NCI-H1105 treated with DMSO at 0.1 percent for 48 hours (cell line): Measurements from ENCODE around the gene LZTS2.

ENCODE experiments used
- DNase-seq: peaks from one replicate; lab custom pipeline; 2025; lab: John Stamatoyannopoulos, UW

Gene LZTS2

DNA sequence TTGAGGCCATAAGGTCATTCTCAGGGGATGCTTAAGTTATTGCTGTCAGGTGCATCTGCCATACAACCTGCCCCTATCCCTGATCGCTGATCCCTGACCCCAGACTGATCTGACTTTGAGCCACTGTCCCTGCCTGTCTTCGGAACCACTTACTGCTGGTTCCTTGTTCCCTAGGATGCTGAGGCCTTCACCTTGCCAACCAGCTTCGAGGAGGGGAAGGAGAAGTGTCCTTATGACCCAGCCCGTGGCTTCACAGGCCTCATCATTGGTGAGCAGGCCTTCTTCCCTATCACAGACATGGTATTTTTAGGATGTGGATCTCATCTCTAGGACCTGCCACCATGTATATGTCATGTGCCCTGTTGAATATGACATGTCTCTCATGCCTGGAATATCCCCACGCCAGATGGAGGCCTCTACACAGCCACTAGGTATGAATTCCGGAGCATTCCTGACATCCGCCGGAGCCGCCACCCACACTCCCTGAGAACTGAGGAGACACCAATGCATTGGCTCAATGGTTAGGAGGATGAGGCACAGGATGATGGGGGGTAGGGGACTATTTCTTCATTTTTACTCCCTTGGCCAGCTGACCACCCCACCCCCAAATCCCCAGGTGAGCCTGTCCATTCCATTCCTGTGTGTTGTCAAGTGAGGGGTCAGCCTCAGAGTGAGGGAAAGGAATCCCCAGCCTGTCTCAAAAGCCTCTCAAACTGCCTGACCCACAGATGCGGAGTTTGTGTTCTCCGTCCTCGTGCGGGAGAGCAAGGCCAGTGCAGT lies 21.3 kb upstream of the LZTS2 start:
- no peak for DNase-seq

DNA sequence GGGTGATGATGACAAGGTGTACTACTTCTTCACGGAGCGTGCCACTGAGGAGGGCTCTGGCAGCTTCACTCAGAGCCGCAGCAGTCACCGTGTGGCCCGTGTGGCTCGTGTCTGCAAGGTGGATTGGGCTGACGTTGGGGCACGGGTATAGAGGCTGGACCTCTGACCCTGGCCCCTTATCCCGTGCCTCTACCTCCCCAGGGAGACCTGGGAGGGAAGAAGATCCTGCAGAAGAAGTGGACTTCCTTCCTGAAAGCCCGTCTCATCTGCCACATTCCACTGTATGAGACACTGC lies 20.8 kb upstream of the LZTS2 start:
- no peak for DNase-seq

DNA sequence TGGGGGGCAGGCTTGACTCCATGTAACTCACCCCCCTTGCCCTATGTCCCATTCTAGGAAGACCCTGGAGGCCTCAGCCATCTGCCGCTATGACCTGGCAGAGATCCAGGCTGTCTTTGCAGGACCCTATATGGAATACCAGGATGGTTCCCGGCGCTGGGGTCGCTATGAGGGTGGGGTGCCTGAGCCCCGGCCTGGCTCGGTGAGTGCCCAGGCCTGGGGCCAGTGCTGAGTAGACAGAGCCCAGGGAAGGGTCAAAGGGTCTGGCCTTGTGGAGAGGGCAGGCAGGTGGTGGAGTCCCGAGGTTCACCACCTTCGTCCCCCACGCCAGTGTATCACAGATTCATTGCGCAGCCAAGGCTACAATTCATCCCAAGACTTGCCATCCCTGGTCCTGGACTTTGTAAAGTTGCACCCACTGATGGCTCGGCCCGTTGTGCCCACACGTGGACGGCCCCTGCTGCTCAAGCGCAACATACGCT lies 19.8 kb upstream of the LZTS2 start:
- DNase-seq, result no peak

DNA sequence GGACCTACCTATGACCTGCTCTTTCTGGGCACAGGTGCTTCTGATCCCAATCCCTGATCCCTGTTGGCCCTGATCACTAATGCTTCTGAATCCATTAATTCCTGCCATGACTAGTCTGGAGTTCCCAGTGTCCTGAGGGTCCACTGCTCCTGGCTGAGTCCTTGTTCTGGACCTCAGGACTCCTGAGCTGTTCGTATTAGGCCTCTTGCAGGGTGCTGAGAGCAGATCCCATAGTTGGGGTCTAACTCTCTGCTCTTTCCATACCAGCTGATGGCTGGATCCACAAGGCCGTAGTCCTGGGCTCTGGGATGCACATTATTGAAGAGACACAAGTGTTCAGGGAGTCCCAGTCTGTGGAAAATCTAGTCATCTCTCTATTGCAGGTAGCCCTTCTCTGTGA lies 19.3 kb upstream of the LZTS2 start:
- no peak for DNase-seq

DNA sequence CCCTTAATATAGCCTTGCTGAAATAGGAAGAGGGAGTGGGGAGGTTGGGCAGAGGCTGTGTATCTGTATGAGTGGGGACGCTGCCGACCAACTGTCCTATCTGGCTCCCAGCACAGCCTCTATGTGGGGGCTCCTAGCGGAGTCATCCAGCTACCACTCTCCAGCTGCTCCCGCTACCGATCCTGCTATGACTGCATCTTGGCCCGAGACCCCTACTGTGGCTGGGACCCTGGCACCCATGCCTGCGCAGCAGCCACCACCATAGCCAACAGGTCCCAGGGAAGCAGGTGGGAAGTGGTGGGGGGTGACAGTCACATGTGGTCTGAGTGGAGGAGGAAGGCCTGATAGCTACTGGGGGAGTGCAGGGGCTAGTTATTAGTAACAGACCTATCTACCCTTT lies 18.9 kb upstream of the LZTS2 start:
- no peak for DNase-seq

DNA sequence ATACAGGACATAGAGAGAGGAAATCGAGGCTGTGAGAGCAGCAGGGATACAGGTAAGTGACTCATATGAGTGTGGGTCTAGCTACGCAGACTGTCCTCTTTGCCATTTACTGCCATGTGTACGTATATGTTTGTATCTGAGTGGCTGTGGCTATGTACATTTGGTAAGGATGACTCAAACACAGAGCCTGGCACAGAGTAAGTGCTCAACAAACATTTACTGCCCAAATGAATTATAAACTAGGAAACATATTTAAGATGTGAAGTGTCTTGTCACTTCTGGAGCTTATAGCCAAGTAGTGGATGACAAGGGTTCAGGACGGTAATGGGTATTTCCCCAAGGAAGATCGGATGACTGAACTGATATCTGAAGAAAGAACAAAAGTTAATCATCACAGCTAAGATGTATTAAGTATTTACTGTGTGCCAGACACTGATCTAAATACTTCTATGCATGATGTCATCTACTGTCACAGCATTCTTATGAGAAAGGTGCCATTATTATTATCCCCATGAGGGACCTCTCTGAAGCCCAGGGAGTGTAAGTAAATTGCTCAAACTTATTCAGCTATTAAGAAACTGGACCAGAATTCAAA lies 18.3 kb upstream of the LZTS2 start:
- no peak for DNase-seq

DNA sequence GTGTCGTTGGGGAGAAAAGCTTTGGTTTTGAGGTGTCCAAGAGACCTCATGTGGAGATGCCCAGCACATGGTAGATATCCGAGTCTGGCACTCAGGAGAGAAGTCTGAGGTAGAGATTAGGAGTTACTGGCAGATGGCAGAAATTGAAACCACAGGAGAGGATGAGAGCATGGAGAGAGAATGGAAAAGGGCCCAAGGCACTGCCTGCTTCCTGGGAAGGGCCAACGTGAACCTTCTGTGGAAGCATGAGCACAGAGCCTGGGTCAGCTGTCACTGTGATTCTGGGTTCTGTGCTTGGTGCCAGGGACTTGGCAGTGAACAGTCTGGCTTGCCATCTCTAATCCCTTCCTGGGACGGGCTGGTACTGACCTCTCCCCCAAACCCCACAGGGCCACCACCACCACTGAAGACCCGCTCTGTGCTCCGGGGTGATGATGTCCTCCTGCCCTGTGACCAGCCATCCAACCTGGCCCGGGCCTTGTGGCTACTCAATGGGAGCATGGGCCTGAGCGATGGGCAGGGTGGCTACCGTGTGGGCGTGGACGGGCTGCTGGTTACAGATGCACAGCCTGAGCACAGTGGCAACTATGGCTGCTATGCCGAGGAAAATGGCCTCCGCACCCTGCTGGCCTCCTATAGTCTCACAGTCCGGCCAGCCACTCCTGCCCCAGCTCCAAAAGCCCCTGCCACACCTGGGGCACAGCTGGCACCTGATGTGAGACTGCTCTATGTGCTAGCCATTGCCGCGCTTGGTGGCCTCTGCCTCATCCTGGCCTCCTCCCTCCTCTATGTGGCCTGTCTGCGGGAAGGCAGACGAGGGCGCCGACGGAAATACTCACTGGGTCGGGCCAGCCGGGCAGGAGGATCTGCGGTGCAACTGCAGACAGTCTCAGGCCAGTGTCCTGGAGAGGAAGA lies 16.4 kb upstream of the LZTS2 start:
- DNase-seq, result no peak

DNA sequence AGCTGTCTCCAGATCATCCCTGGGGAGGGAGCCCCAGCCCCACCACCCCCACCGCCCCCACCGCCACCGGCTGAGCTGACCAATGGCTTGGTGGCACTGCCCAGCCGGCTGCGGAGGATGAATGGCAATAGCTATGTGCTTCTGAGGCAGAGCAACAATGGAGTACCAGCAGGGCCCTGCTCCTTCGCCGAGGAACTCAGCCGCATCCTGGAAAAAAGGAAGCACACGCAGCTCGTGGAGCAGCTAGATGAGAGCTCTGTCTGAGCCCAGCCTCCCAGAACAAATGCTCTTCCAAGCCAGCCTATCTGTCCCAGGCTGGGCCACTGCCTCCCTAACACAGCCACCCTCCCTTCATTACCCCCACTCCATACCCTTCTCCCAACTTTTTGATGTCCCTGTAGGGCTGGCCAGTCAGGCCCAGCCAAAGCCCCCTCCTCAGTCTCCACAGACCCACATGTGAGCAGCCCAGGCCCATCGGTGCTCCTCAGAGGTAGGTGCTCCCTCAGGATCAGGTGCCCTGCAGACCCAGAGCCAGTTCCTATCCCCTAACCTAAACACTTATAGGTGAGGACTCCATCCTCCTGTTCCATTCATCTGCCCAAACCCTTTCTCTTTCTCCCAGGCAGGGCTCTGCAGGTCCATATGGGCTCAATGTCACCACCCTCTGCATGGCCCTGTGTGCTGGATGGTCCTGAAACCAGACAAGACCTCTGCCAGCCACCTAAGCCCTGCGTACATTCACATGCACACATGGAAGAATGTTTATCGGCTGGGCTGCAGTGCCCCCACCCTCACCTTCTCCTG lies 15.5 kb upstream of the LZTS2 start:
- DNase-seq, result no peak

DNA sequence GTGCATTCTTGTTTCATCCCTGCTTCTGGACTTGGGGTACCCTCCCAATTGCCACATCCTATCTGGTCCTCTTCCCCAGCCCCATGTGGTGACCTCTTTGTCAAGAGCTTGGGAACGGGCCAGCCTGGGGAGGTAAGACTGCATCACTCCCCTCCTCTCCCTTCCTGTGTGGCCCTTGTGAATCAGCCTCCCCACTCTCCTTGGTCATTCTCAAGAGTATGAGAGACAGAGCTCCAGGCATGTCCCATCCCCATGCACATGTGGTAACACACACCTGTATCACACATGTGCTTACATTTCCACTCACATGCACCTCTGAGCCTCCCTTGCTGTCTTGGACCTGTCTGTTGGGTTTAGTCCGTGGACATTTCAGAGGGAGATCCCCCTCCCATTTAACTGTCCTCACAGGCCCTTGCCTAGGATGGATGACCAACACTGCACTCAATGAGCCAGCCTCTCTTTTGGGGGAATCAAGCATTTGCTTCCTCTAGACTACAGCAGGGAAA lies 14.9 kb upstream of the LZTS2 start:
- DNase-seq, result no peak

DNA sequence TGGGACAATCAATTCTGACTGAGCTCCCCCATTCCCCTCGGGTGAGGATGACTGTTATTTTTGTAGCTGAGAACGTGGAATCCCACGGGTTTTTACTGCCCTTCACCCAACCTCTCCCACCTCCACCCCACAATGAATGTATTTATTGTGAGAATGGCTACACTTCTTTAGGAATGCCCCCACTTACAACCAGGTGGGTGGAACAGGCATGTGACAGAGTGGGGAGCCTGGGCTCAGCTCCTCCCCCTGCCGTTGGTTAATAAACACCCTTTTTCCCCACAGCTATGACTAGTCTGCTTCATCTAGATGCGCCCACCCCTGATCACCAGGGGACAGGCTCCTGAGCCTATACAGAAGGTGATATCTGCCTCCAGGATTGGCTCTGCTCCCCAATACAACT lies 14.3 kb upstream of the LZTS2 start:
- no peak for DNase-seq

DNA sequence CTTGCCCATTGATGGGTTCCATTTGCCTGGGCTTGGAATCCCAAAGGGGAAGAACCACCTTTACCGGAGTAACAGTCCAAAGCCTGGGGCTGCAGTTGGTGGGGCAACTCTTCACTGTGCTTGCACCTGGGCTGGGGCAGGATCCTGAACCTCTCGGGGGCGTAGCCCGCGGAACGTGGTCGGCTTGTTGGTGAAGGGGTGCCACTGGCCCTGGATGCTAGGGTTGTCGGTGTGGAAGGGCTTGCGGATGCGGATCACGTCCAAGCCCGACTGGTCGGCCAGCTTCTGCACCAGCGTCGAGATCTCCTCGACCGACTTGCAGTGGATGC lies 13.0 kb upstream of the LZTS2 start:
- no peak for DNase-seq

DNA sequence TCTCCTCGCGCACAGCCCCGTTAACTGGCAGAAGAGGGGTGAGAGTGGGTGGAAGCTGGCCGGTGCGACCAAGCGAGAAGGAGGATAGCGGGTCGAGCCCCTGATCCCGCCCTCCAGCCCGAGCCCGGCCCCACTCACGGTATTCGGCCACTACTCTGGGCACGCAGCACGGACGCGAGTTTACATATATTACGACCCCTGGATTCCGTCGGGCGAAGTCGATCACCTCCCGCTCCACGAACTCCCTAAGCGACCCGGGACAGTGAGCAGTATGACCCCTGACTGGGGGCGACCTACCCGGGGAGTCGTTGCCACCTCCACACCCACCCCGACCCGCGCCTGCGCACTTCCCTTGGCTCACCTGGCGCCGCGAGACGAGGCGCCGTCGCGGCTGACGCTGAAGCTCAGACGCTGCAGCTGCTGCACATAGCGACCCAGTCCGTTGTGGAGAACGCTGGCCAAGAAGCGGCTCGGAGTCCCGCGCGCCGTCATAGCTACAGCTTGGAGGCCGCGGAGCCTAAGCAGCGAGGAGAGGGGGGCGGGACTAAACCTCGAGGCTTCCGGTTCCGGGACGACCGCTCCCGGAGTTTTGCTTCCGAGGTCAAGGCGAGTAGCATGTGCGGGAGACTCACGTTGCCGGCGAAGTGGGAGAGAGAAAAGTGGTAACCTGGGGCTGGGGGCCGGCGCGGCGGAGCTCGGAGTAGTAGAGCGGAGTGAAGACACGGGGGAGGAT lies 12.5 kb upstream of the LZTS2 start, which contains the start of the genes MRPL43 and TWNK:
TSS of gene MRPL43 (minus strand) at position 546 of the 733 bp plus-strand sequence. CDS start at position 492, 54 bp downstream.
TSS of gene TWNK (plus strand) at position 592 of the 733 bp plus-strand sequence. CDS start 668 bp downstream, outside the sequence.
- peak; percentile 34 for DNase-seq

DNA sequence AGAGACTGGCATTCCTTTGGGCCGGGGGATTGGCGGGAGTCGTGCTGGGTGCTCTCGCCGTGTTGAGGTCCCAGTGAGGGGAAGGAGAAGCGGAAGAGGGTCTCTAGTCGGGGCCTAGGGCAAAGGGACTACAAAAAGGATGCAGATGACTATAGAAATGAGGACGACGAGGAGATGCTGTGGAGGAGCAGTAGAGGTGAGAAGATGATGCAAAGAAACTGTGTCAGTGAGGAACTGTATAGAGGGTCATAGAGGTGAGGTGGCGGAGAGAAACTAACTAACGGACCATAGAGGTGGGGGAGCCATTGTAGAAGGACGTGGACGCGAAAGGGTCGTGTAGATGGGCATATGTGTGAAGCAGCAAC lies 11.9 kb upstream of the LZTS2 start:
- no peak for DNase-seq

DNA sequence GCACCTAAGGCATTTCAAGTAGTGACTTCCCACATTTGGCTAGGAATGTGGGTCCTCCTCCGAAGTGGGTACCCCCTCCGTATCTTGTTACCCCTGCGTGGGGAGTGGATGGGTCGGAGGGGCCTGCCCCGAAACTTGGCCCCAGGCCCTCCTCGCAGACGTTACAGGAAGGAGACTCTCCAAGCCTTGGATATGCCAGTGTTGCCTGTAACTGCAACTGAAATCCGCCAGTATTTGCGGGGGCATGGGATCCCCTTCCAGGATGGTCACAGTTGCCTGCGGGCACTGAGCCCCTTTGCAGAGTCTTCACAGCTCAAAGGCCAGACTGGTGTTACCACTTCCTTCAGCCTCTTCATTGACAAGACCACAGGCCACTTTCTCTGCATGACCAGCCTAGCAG lies 11.4 kb upstream of the LZTS2 start:
- no peak for DNase-seq

DNA sequence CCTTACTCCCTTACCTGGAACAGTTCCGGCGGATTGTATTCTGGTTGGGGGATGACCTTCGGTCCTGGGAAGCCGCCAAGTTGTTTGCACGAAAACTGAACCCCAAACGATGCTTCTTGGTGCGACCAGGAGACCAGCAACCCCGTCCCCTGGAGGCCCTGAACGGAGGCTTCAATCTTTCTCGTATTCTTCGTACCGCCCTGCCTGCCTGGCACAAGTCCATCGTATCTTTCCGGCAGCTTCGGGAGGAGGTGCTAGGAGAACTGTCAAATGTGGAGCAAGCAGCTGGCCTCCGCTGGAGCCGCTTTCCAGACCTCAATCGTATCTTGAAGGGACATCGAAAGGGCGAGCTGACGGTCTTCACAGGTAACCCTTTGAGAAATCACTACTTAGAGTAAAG lies 10.5 kb upstream of the LZTS2 start:
- no peak for DNase-seq

DNA sequence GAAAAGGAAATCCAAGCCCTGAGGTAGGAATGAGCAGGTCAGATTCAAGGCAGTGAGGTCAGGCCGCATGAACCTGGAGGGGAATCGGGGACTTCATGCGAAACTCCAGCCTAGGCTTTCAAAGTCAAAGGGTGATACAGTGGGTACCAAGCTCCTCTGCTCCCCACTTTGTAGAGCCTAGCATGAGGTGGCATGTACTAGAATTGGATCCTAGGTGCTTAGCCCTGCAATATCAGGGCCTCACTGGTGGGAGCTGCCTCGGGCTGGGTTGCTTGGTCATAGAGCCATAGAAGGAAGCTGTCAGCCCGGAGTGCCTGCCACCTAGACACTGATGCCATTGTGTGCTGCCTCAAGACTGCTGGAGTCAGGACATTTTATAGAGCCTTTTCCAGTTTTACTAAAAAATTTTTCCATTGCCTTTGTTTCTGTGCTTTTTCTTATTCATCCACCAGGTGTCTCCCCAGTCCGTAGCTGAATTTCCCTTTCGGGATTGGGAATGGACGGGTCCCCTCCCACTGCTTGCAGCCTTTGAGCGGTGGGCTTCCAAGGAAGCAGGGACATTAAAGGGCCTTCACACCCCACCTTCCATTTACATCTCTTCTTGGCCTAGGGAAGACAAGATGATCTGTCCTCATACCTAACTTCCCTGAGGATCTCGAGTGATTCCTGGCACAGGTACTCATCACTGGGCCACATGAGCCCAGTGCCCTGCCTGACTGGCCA lies 5.5 kb upstream of the LZTS2 start:
- DNase-seq, result no peak

DNA sequence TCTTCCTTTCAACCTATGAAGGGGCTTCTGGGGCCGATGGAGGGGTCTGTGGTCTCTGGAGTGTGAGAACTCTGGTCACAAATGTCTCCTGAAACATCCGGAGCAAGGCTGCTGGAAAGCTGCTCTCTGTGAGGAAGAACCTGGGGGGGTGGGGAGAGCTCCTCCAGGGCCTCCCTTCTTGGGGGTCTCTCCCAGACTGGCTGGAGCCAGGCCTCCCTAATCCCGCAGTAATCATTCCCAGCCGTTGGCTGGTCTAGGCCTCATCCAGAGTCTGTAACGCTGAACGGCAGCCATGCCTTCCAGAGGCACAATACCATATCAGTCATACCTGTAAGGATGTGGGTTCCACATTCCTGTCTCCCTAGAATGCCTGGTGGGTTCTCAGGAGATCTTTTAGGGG lies 4.4 kb upstream of the LZTS2 start:
- DNase-seq, result no peak

DNA sequence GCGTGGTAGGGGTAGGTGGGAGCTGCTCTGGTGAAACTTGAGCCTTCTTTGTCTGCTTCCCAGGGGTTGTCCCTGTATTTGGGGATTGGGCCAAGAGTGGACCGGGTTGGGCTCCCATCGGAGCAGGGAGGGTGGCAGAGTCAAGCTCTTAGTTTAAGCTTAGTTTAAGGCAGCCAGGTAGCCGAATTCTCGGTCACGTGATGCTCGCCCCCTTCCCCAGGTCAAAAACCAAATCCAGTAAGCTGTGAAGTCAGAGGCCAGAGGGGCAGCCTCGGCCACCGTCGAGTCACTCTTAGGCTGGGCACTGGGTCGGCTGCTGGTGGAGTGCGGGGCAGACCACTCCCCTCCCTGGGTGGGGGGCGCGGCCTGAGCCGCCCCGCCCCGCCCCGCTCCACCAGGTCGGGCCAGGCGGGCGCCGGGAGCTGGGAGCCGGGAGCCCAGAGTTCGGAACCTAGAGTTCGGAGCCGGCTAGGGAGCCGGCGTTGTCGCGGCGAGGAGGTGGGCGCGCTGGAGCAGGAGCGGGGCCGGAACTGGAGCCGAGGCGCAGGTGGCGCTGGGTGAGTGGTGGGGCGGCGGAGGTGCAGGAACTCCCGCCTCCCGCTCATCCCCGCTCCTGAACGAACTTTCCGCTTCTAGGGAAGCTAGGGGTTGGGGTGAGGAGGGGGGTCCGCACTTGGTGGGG lies 2.8 kb upstream of the LZTS2 start:
- peak; percentile 27 for DNase-seq

DNA sequence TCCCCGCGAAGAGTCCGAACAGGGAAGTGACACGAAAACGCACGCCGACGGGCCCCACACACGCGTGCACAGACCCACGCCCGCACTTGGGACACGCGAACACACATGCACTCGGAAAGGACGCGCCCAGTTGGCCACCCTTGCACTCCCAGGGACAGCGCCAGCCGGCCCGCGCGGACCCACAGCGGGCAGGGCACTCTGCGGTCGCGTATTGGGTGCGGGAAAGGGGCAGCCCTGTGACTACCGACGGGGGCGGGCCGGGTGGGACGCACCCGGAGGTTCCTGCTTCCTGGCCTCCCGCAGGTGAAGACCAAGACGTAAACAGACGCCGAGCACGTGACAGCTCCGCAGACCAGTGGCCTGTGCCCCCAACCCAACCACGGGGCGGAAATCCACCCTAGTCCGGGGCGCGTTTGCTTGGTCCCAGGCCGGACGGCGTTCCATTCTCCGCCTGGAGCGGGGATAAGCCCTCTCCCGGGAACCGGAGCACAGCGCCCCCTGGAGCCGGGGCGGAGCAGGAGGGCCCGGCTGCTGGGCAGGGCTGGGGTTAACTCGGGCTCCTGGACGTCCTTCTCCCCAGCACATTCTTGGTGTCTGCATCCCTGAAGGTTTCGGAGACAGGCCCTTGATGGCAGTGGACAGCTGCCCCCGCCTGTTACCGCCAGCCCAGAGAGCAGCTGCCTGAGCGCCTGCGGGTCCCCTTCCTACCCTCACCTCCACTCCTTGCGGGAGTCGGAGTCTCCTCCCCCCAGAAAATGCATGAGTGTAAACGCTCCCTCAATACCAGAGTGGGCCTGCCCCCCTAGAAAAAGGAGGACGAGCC lies 2.0 kb upstream of the LZTS2 start:
- peak; percentile 25 for DNase-seq
